WERI-Rb-1 (cell line): ENCODE data around the gene TP63.

Source experiments
- DNase-seq: peaks from one replicate; pipeline ENCODE4 v3.0.0-alpha.2; 2020
- H3K27ac ChIP-seq: fragments of 250-450 bp; sonication (Bioruptor Pico); 2 replicates; pipeline ENCODE4 v1.5.1; 2020; ENCODE audit warnings: mild to moderate bottlenecking, moderate library complexity
- H3K27me3 ChIP-seq: fragments of 250-450 bp; sonication (Bioruptor Pico); 2 replicates; pipeline ENCODE4 v1.5.1; 2021; ENCODE audit warnings: mild to moderate bottlenecking, low read depth, moderate library complexity; ENCODE audit not compliant: insufficient read depth, severe bottlenecking
- H3K36me3 ChIP-seq: fragments of 250-450 bp; sonication (Bioruptor Pico); 2 replicates; pipeline ENCODE4 v1.5.1; 2020; ENCODE audit warnings: mild to moderate bottlenecking, moderate library complexity
- H3K4me3 ChIP-seq: 2 replicates; pipeline ENCODE4 v1.5.1; 2011; ENCODE audit warnings: low read depth, mild to moderate bottlenecking, control low read depth, low read length
- H3K9me3 ChIP-seq: fragments of 250-450 bp; sonication (Bioruptor Pico); 2 replicates; pipeline ENCODE4 v1.5.1; 2021; ENCODE audit warnings: mild to moderate bottlenecking, moderate library complexity; ENCODE audit not compliant: severe bottlenecking
- TF ChIP-seq, protein P1 (sequence below): IDR thresholded peaks from 2 replicates; pipeline ENCODE4 v1.5.1; 2011; ENCODE audit warnings: low read depth, mild to moderate bottlenecking, control low read depth, inconsistent platforms, low read length

Gene TP63

GRCh38 chr3:189677667-189678066 is 46.5 kb downstream of the TP63 start:
- H3K27me3 ChIP-seq, result no peaks in the 10 kb centered on the region
- no peak for DNase-seq
- H3K27ac ChIP-seq, result no peak overlapping the region
- TF ChIP-seq, protein P1, sequence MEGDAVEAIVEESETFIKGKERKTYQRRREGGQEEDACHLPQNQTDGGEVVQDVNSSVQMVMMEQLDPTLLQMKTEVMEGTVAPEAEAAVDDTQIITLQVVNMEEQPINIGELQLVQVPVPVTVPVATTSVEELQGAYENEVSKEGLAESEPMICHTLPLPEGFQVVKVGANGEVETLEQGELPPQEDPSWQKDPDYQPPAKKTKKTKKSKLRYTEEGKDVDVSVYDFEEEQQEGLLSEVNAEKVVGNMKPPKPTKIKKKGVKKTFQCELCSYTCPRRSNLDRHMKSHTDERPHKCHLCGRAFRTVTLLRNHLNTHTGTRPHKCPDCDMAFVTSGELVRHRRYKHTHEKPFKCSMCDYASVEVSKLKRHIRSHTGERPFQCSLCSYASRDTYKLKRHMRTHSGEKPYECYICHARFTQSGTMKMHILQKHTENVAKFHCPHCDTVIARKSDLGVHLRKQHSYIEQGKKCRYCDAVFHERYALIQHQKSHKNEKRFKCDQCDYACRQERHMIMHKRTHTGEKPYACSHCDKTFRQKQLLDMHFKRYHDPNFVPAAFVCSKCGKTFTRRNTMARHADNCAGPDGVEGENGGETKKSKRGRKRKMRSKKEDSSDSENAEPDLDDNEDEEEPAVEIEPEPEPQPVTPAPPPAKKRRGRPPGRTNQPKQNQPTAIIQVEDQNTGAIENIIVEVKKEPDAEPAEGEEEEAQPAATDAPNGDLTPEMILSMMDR, result no peak
- no peaks in the 10 kb centered on the region for H3K36me3 ChIP-seq
- H3K4me3 ChIP-seq, result no peak overlapping the region
- H3K9me3 ChIP-seq, result no peaks in the 10 kb centered on the region

DNA sequence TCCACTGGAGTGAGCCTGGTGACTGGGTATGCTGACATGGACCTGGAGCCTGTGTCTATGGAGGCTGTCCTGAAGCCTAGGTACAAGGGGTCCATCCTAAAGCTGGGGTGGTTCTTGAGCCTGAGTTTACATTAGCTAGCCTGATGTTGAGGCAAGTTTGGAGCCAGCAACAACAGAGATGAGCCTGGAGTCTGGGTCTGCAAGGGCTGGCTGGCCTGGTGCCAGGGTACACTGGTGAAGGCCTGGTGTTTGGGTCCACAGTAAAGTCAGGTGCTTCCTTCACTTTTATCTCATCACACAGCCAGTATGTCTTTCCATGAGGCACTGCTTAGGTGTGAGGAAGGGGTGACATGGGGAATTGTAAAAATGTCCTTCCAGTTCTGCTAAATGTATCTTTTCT is 49.5 kb downstream of the TP63 start:
- Histone ChIP-seq H3K4me3 (no peak overlapping the region), H3K27me3 (no peaks in the 10 kb centered on the region), H3K36me3 (no peaks in the 10 kb centered on the region), H3K27ac (no peak overlapping the region), H3K9me3 (no peaks in the 10 kb centered on the region)
- TF ChIP-seq, protein P1, result no peak
- DNase-seq, result no peak

GRCh38 chr3:189683546-189684255 is 52.5 kb downstream of the TP63 start:
- Histone ChIP-seq H3K27ac (no peak overlapping the region), H3K27me3 (no peaks in the 10 kb centered on the region), H3K9me3 (no peaks in the 10 kb centered on the region), H3K36me3 (no peaks in the 10 kb centered on the region), H3K4me3 (no peak overlapping the region)
- TF ChIP-seq, protein P1, result no peak
- no peak for DNase-seq

GRCh38 chr3:189684317-189684716 is 53.1 kb downstream of the TP63 start:
- Histone ChIP-seq H3K9me3 (no peaks in the 10 kb centered on the region), H3K27ac (no peak overlapping the region), H3K36me3 (no peaks in the 10 kb centered on the region), H3K4me3 (no peak overlapping the region), H3K27me3 (no peaks in the 10 kb centered on the region)
- no peak for DNase-seq
- TF ChIP-seq, protein P1, result no peak

GRCh38 chr3:189685291-189685690 is 54.1 kb downstream of the TP63 start:
- H3K27ac ChIP-seq, result no peak overlapping the region
- TF ChIP-seq, protein P1, result no peak

DNA sequence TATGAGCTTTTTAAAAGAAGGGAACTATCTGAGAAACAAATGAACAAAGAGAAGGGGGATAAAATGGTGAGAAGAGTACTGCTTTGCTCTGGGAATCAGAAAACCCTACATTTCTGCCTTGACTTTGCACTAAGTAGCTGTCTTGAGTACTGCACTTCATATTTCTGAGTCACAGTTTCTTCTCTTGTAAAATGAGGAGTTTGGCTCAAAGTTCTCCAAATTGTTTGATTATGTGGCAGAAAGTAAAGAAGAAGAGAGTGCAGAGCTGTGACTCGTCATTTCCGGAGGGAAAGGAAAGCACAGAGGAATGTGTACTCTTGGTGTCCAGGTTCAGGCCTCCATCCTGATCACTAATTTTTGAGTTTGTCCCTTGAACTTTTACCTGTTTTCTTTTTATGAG is 54.7 kb downstream of the TP63 start:
- no peaks in the 10 kb centered on the region for H3K27me3 ChIP-seq
- no peaks in the 10 kb centered on the region for H3K9me3 ChIP-seq
- DNase-seq, result no peak
- TF ChIP-seq, protein P1, result no peak
- H3K27ac ChIP-seq, result no peak overlapping the region
- H3K36me3 ChIP-seq, result no peaks in the 10 kb centered on the region
- H3K4me3 ChIP-seq, result no peak overlapping the region

More at GRCh38 chr3:189685291-189685690, 54.1 kb downstream of the TP63 start:
- Histone ChIP-seq H3K27me3 (no peaks in the 10 kb centered on the region), H3K9me3 (no peaks in the 10 kb centered on the region), H3K36me3 (no peaks in the 10 kb centered on the region), H3K4me3 (no peak overlapping the region)
- DNase-seq, result no peak
